H1 (cell line): ENCODE results near the gene JAKMIP1. TPM values are rescaled to one million over a fixed set of nuclear protein-coding genes. Genes with fewer than 3 reads are reported as not detected.

Experiments
- ATF2 ChIP-seq: IDR thresholded peaks from 2 replicates; pipeline ENCODE4 v1.6.1; 2012; ENCODE audit warnings: low read length, inconsistent platforms
- GABPA ChIP-seq: IDR thresholded peaks from 2 replicates; pipeline ENCODE4 v1.6.1; 2011; ENCODE audit warnings: mild to moderate bottlenecking, low read length, moderate library complexity, borderline replicate concordance; ENCODE audit not compliant: insufficient read depth
- GTF2F1 ChIP-seq: IDR thresholded peaks from 2 replicates; pipeline ENCODE4 v1.6.1; 2012; ENCODE audit warnings: low read depth, low read length, improper control_type of control experiment, borderline replicate concordance
- JUND ChIP-seq: IDR thresholded peaks from 2 replicates; pipeline ENCODE4 v1.6.1; 2011; ENCODE audit warnings: mild to moderate bottlenecking, improper control_type of control experiment, low read length
- RAD21 ChIP-seq, 2 experiments: IDR thresholded peaks in 1 of 2; conservative IDR thresholded peaks in 1 of 2; 2 replicates each; pipeline ENCODE4 v1.6.1; 2011; ENCODE audit warnings: low read depth in 2 of 2, low read length in 2 of 2, improper control_type of control experiment in 1 of 2, inconsistent platforms in 1 of 2, mild to moderate bottlenecking in 1 of 2, moderate library complexity in 1 of 2
- RFX5 ChIP-seq: IDR thresholded peaks from 2 replicates; pipeline ENCODE4 v1.6.1; 2011; ENCODE audit warnings: low read depth, low read length, improper control_type of control experiment, borderline replicate concordance
- TAF7 ChIP-seq: optimal IDR thresholded peaks from 2 replicates; pipeline ENCODE3; 2011; ENCODE audit warnings: low read depth, mild to moderate bottlenecking, inconsistent platforms, low read length, moderate library complexity, borderline replicate concordance
- polyA plus RNA-seq, 7 experiments: library from polyadenylated mRNA; depleted of rRNA in 3 of 7; stranded (reverse) in 5 of 7; unstranded in 2 of 7; fragments of >200 nt in 5 of 7; fragments of 200-250 nt in 2 of 7; gene quantifications; 1 replicate in 5 of 7; 2 replicates in 1 of 7; 4 replicates in 1 of 7; pipeline versions ENCODE4 v1.2.1 to v1.2.3, GENCODE V29; 2011 to 2013; ENCODE audit warnings: missing spikeins in 2 of 7, mixed read lengths in 2 of 7
- total RNA-seq: library from RNA; stranded (reverse); fragmentation: NEBNext Ultra II Directional; extraction: Animal tissue kit (Norgen Biotek cat#: 25700); gene quantifications from 2 replicates; pipeline ENCODE4 v1.2.1, GENCODE V29; 2021
- TF ChIP-seq, protein P1 (sequence below): fragments of 300-600 bp; sonication (generic); IDR thresholded peaks from 2 replicates; pipeline ENCODE4 v1.7.1; 2012; ENCODE audit warnings: low read length, moderate library complexity, mild to moderate bottlenecking, inconsistent platforms; ENCODE audit not compliant: insufficient replicate concordance

JAKMIP1 gene
- total and polyA plus RNA-seq, 2 of the 8 experiments (the other 6 are each of a cell fraction or from before 2014, with no cell fraction given): 2.5 to 4.4 TPM

DNA sequence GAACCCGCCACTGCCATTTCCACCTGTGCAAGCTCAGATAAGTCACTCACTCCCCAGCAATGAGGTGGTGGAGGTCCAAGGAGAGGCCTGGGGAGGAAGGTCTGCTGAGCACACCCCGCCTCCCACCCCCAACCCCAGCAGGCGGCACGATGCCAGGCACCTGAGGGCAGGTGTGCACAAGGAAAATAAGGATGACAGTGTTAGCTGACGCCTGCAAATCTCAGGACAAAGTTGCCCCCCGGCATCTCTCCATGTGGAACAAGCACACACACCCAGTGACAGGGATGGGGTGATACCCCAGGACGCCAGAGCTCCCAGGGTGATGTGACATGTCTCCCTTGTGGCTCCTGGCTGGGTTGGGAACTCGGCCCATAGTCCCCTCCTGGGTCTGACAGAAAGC is 9.9 kb downstream of the JAKMIP1 start (continued):
- TF ChIP-seq, protein P1, sequence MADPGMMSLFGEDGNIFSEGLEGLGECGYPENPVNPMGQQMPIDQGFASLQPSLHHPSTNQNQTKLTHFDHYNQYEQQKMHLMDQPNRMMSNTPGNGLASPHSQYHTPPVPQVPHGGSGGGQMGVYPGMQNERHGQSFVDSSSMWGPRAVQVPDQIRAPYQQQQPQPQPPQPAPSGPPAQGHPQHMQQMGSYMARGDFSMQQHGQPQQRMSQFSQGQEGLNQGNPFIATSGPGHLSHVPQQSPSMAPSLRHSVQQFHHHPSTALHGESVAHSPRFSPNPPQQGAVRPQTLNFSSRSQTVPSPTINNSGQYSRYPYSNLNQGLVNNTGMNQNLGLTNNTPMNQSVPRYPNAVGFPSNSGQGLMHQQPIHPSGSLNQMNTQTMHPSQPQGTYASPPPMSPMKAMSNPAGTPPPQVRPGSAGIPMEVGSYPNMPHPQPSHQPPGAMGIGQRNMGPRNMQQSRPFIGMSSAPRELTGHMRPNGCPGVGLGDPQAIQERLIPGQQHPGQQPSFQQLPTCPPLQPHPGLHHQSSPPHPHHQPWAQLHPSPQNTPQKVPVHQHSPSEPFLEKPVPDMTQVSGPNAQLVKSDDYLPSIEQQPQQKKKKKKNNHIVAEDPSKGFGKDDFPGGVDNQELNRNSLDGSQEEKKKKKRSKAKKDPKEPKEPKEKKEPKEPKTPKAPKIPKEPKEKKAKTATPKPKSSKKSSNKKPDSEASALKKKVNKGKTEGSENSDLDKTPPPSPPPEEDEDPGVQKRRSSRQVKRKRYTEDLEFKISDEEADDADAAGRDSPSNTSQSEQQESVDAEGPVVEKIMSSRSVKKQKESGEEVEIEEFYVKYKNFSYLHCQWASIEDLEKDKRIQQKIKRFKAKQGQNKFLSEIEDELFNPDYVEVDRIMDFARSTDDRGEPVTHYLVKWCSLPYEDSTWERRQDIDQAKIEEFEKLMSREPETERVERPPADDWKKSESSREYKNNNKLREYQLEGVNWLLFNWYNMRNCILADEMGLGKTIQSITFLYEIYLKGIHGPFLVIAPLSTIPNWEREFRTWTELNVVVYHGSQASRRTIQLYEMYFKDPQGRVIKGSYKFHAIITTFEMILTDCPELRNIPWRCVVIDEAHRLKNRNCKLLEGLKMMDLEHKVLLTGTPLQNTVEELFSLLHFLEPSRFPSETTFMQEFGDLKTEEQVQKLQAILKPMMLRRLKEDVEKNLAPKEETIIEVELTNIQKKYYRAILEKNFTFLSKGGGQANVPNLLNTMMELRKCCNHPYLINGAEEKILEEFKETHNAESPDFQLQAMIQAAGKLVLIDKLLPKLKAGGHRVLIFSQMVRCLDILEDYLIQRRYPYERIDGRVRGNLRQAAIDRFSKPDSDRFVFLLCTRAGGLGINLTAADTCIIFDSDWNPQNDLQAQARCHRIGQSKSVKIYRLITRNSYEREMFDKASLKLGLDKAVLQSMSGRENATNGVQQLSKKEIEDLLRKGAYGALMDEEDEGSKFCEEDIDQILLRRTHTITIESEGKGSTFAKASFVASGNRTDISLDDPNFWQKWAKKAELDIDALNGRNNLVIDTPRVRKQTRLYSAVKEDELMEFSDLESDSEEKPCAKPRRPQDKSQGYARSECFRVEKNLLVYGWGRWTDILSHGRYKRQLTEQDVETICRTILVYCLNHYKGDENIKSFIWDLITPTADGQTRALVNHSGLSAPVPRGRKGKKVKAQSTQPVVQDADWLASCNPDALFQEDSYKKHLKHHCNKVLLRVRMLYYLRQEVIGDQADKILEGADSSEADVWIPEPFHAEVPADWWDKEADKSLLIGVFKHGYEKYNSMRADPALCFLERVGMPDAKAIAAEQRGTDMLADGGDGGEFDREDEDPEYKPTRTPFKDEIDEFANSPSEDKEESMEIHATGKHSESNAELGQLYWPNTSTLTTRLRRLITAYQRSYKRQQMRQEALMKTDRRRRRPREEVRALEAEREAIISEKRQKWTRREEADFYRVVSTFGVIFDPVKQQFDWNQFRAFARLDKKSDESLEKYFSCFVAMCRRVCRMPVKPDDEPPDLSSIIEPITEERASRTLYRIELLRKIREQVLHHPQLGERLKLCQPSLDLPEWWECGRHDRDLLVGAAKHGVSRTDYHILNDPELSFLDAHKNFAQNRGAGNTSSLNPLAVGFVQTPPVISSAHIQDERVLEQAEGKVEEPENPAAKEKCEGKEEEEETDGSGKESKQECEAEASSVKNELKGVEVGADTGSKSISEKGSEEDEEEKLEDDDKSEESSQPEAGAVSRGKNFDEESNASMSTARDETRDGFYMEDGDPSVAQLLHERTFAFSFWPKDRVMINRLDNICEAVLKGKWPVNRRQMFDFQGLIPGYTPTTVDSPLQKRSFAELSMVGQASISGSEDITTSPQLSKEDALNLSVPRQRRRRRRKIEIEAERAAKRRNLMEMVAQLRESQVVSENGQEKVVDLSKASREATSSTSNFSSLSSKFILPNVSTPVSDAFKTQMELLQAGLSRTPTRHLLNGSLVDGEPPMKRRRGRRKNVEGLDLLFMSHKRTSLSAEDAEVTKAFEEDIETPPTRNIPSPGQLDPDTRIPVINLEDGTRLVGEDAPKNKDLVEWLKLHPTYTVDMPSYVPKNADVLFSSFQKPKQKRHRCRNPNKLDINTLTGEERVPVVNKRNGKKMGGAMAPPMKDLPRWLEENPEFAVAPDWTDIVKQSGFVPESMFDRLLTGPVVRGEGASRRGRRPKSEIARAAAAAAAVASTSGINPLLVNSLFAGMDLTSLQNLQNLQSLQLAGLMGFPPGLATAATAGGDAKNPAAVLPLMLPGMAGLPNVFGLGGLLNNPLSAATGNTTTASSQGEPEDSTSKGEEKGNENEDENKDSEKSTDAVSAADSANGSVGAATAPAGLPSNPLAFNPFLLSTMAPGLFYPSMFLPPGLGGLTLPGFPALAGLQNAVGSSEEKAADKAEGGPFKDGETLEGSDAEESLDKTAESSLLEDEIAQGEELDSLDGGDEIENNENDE: no peak
- TF ChIP-seq RFX5 (no peak), GABPA (no peak), JUND (no peak), TAF7 (no peak), RAD21 (IDR thresholded peaks at IDR 0.05 in 1 of 2, conservative IDR thresholded peaks at IDR 0.05 in 1 of 2; ENCODE audit: low read depth in 2 of 2, low read length in 2 of 2) (no peak), ATF2 (no peak), GTF2F1 (no peak)
